ENCODE results near the gene HM13. TPM values are rescaled to one million over a fixed set of nuclear protein-coding genes. Genes with fewer than 3 reads are reported as not detected.

HM13 gene
- total and polyA plus RNA-seq, 2 of the 13 experiments (the other 11 are each of a cell fraction or from before 2014, with no cell fraction given): 118 to 243 TPM

DNA sequence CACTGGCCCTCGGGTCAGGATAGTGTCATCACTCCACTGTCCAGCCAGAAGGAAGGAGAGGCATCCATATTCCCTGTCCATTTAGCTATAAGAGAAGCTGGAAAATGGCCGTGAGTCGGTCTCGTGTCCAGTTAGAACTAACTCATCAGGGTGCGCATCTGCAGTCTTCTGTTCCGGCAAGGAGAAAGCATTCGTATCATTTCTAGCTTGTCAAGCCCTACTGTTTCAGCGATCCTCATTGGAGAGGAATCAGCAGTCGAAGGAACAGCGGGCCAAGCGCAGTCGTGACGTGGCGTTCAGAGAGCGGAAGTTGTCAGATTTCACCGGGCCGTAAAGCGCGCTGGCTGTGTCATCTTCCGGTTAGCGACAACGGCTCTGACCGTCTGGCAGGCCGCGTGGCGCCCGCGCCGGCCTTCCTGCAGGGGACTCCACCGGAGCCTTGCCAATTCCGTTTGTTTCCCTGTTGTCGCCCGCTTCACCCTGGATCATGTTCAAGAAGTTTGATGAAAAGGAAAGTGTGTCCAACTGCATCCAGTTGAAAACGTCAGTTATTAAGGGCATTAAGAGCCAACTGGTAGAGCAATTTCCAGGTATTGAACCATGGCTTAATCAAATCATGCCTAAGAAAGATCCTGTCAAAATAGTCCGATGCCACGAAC is 32.9 kb downstream of the HM13 start (continued):
- TF ChIP-seq NR2F1 (CRISPR knock-in tag; IDR thresholded peaks at IDR 0.05) (no peak), ZNF256 (CRISPR knock-in tag; conservative IDR thresholded peaks at IDR 0.05) (peak; percentile 90), TARDBP (CRISPR knock-in tag; IDR thresholded peaks at IDR 0.05) (peak; percentile 92), ZNF326 (CRISPR knock-in tag; IDR thresholded peaks at IDR 0.05; ENCODE audit: borderline replicate concordance) (no peak), HOXA9 (CRISPR knock-in tag; IDR thresholded peaks at IDR 0.05; ENCODE audit: borderline replicate concordance) (no peak), FOXA3 (CRISPR knock-in tag; IDR thresholded peaks at IDR 0.05) (peak; percentile 73), YEATS4 (CRISPR knock-in tag; IDR thresholded peaks at IDR 0.05; ENCODE audit: borderline replicate concordance) (peak; percentile 100), MYC (CRISPR knock-in tag; IDR thresholded peaks at IDR 0.05; ENCODE audit: borderline replicate concordance) (peak; percentile 100), POLR2AphosphoS2 (IDR thresholded peaks at IDR 0.05; ENCODE audit: low read depth, low read length) (peak; percentile 91; the same call in 1 of the 2 replicates), ZFP82 (CRISPR knock-in tag; IDR thresholded peaks at IDR 0.05; ENCODE audit: borderline replicate concordance) (no peak), AKAP8 (CRISPR knock-in tag; IDR thresholded peaks at IDR 0.05) (peak; percentile 77), HOXA5 (CRISPR knock-in tag; IDR thresholded peaks at IDR 0.05) (peak; percentile 80; the same call in 1 of the 2 replicates), ZNF282 (IDR thresholded peaks at IDR 0.05; ENCODE audit: partially characterized antibody) (no peak), KDM3A (CRISPR knock-in tag; IDR thresholded peaks at IDR 0.05; ENCODE audit: low read depth) (no peak), PHF21A (CRISPR knock-in tag; IDR thresholded peaks at IDR 0.05) (peak; percentile 70), RARG (CRISPR knock-in tag; IDR thresholded peaks at IDR 0.05; ENCODE audit: low read depth) (no peak), ZBTB3 (CRISPR knock-in tag; IDR thresholded peaks at IDR 0.05; ENCODE audit: borderline replicate concordance, low read depth) (no peak), KMT2A (CRISPR knock-in tag; IDR thresholded peaks at IDR 0.05) (peak; percentile 85; the same call in 1 of the 2 replicates), HOXA3 (CRISPR knock-in tag; IDR thresholded peaks at IDR 0.05) (peak; percentile 100), TRIM24 (CRISPR knock-in tag; IDR thresholded peaks at IDR 0.05) (no peak), SUZ12 (IDR thresholded peaks at IDR 0.05; ENCODE audit: low read depth, low read length) (no peak), RFX5 (IDR thresholded peaks at IDR 0.05; ENCODE audit: low read depth, low read length) (0 out of 2 replicates have a peak, but pooled peaks have one; percentile 35), TEAD3 (CRISPR knock-in tag; optimal IDR thresholded peaks at IDR 0.05; ENCODE audit: borderline replicate concordance) (no peak), SMARCC2 (IDR thresholded peaks at IDR 0.05) (no peak)
- TF ChIP-seq, protein P1, sequence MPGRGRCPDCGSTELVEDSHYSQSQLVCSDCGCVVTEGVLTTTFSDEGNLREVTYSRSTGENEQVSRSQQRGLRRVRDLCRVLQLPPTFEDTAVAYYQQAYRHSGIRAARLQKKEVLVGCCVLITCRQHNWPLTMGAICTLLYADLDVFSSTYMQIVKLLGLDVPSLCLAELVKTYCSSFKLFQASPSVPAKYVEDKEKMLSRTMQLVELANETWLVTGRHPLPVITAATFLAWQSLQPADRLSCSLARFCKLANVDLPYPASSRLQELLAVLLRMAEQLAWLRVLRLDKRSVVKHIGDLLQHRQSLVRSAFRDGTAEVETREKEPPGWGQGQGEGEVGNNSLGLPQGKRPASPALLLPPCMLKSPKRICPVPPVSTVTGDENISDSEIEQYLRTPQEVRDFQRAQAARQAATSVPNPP (CRISPR knock-in tag; IDR thresholded peaks at IDR 0.05): 0 out of 2 replicates have a peak, but pooled peaks have one; percentile 60
- TF ChIP-seq, protein P2, sequence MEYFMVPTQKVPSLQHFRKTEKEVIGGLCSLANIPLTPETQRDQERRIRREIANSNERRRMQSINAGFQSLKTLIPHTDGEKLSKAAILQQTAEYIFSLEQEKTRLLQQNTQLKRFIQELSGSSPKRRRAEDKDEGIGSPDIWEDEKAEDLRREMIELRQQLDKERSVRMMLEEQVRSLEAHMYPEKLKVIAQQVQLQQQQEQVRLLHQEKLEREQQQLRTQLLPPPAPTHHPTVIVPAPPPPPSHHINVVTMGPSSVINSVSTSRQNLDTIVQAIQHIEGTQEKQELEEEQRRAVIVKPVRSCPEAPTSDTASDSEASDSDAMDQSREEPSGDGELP (IDR thresholded peaks at IDR 0.05; ENCODE audit: borderline replicate concordance, low read depth): peak; percentile 16; the same call in 1 of the 2 replicates
- TF ChIP-seq, protein P3, sequence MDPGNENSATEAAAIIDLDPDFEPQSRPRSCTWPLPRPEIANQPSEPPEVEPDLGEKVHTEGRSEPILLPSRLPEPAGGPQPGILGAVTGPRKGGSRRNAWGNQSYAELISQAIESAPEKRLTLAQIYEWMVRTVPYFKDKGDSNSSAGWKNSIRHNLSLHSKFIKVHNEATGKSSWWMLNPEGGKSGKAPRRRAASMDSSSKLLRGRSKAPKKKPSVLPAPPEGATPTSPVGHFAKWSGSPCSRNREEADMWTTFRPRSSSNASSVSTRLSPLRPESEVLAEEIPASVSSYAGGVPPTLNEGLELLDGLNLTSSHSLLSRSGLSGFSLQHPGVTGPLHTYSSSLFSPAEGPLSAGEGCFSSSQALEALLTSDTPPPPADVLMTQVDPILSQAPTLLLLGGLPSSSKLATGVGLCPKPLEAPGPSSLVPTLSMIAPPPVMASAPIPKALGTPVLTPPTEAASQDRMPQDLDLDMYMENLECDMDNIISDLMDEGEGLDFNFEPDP (CRISPR knock-in tag; conservative IDR thresholded peaks at IDR 0.05): no peak
- TF ChIP-seq, protein P4, sequence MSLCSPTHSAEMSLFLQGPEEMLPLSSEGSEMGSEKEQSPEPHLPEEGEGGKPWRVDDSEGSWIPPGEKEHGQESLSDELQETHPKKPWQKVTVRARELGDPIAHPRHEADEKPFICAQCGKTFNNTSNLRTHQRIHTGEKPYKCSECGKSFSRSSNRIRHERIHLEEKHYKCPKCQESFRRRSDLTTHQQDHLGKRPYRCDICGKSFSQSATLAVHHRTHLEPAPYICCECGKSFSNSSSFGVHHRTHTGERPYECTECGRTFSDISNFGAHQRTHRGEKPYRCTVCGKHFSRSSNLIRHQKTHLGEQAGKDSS (CRISPR knock-in tag; IDR thresholded peaks at IDR 0.05; ENCODE audit: borderline replicate concordance, low read depth): peak; percentile 76; the same call in 1 of the 2 replicates

All from HepG2 (cell line).